BLaER1 (cell line): ENCODE results near the gene MDFIC2.

Experiments
- H3K27ac ChIP-seq: shearing (Covaris generic); formaldehyde crosslinking; 2 replicates; pipeline ENCODE4 v1.8.1; 2022
- H3K27me3 ChIP-seq: shearing (Covaris generic); formaldehyde crosslinking; 2 replicates; pipeline ENCODE4 v1.8.1; 2022
- H3K36me3 ChIP-seq: shearing (Covaris generic); formaldehyde crosslinking; 2 replicates; pipeline ENCODE4 v1.8.1; 2022
- H3K4me1 ChIP-seq: shearing (Covaris generic); formaldehyde crosslinking; 2 replicates; pipeline ENCODE4 v1.8.1; 2022
- H3K4me2 ChIP-seq: shearing (Covaris generic); formaldehyde crosslinking; 2 replicates; pipeline ENCODE4 v1.8.1; 2022
- H3K4me3 ChIP-seq: shearing (Covaris generic); formaldehyde crosslinking; 2 replicates; pipeline ENCODE4 v1.8.1; 2022
- H3K9ac ChIP-seq: shearing (Covaris generic); formaldehyde crosslinking; 2 replicates; pipeline ENCODE4 v1.8.1; 2022
- H3K9me3 ChIP-seq: shearing (Covaris generic); formaldehyde crosslinking; 2 replicates; pipeline ENCODE4 v1.8.1; 2022
- H4K20me1 ChIP-seq: shearing (Covaris generic); formaldehyde crosslinking; 2 replicates; pipeline ENCODE4 v1.8.1; 2022
- Cebpa-rat ChIP-seq: shearing (Covaris generic); IDR thresholded peaks from 2 replicates; pipeline ENCODE4 v1.8.1; 2022

MDFIC2 gene

GRCh38 chr3:70185661-70186060 lies 126.8 kb downstream of the MDFIC2 start:
- Histone ChIP-seq H3K4me2 (no peak overlapping the region), H3K4me1 (no peaks in the 10 kb centered on the region), H3K27ac (no peak overlapping the region), H3K27me3 (no peaks in the 10 kb centered on the region), H3K4me3 (no peak overlapping the region), H3K9ac (no peak overlapping the region), H4K20me1 (no peaks in the 10 kb centered on the region), H3K36me3 (no peaks in the 10 kb centered on the region), H3K9me3 (no peaks in the 10 kb centered on the region)
- no peak for TF ChIP-seq Cebpa-rat

- H3K4me3 ChIP-seq: no peak overlapping the region
- no peaks in the 10 kb centered on the region for H4K20me1 ChIP-seq
- no peaks in the 10 kb centered on the region for H3K36me3 ChIP-seq
- H3K4me1 ChIP-seq: no peaks in the 10 kb centered on the region
- no peak for TF ChIP-seq Cebpa-rat
- H3K27ac ChIP-seq: no peak overlapping the region
- no peak overlapping the region for H3K4me2 ChIP-seq
- no peaks in the 10 kb centered on the region for H3K27me3 ChIP-seq
- no peak overlapping the region for H3K9ac ChIP-seq
- H3K9me3 ChIP-seq: no peaks in the 10 kb centered on the region
These were observed 128.5 kb downstream of the MDFIC2 start for GRCh38 chr3:70183781-70184504.

GRCh38 chr3:70182166-70182565 lies 130.3 kb downstream of the MDFIC2 start:
- TF ChIP-seq Cebpa-rat: no peak
- no peaks in the 10 kb centered on the region for H4K20me1 ChIP-seq

GRCh38 chr3:70180664-70181063 lies 131.8 kb downstream of the MDFIC2 start:
- Histone ChIP-seq H4K20me1 (no peaks in the 10 kb centered on the region), H3K9me3 (no peaks in the 10 kb centered on the region), H3K4me3 (no peak overlapping the region), H3K36me3 (no peaks in the 10 kb centered on the region), H3K4me2 (no peak overlapping the region), H3K4me1 (no peaks in the 10 kb centered on the region), H3K9ac (no peak overlapping the region), H3K27ac (no peak overlapping the region), H3K27me3 (no peaks in the 10 kb centered on the region)
- TF ChIP-seq Cebpa-rat: no peak

More at GRCh38 chr3:70182166-70182565, 130.3 kb downstream of the MDFIC2 start:
- Histone ChIP-seq H3K36me3 (no peaks in the 10 kb centered on the region), H3K9me3 (no peaks in the 10 kb centered on the region), H3K27ac (no peak overlapping the region), H3K9ac (no peak overlapping the region), H3K4me2 (no peak overlapping the region), H3K4me1 (no peaks in the 10 kb centered on the region), H3K27me3 (no peaks in the 10 kb centered on the region), H3K4me3 (no peak overlapping the region)

GRCh38 chr3:70179111-70179510 lies 133.3 kb downstream of the MDFIC2 start:
- Histone ChIP-seq H3K27me3 (no peaks in the 10 kb centered on the region), H3K9me3 (no peaks in the 10 kb centered on the region), H3K36me3 (no peaks in the 10 kb centered on the region), H3K27ac (no peak overlapping the region), H3K4me1 (no peaks in the 10 kb centered on the region), H4K20me1 (no peaks in the 10 kb centered on the region), H3K4me3 (no peak overlapping the region), H3K4me2 (no peak overlapping the region), H3K9ac (no peak overlapping the region)
- TF ChIP-seq Cebpa-rat: no peak

GRCh38 chr3:70177881-70178645 lies 134.4 kb downstream of the MDFIC2 start:
- H3K36me3 ChIP-seq: no peaks in the 10 kb centered on the region
- no peaks in the 10 kb centered on the region for H3K4me1 ChIP-seq
- no peaks in the 10 kb centered on the region for H3K9me3 ChIP-seq
- no peak for TF ChIP-seq Cebpa-rat
- H3K4me3 ChIP-seq: no peak overlapping the region
- no peaks in the 10 kb centered on the region for H3K27me3 ChIP-seq
- no peak overlapping the region for H3K9ac ChIP-seq
- H4K20me1 ChIP-seq: no peaks in the 10 kb centered on the region
- H3K4me2 ChIP-seq: no peak overlapping the region
- no peak overlapping the region for H3K27ac ChIP-seq

GRCh38 chr3:70176224-70176623 lies 136.2 kb downstream of the MDFIC2 start:
- Histone ChIP-seq H3K36me3 (no peaks in the 10 kb centered on the region), H3K9me3 (no peaks in the 10 kb centered on the region), H3K27ac (no peak overlapping the region), H4K20me1 (no peaks in the 10 kb centered on the region), H3K27me3 (no peaks in the 10 kb centered on the region), H3K9ac (no peak overlapping the region), H3K4me2 (no peak overlapping the region), H3K4me3 (no peak overlapping the region), H3K4me1 (no peaks in the 10 kb centered on the region)
- no peak for TF ChIP-seq Cebpa-rat

- H3K9ac ChIP-seq: no peak overlapping the region
- no peak overlapping the region for H3K4me2 ChIP-seq
- H3K9me3 ChIP-seq: no peaks in the 10 kb centered on the region
- H3K36me3 ChIP-seq: no peaks in the 10 kb centered on the region
- no peak overlapping the region for H3K4me3 ChIP-seq
- no peaks in the 10 kb centered on the region for H3K4me1 ChIP-seq
- no peaks in the 10 kb centered on the region for H4K20me1 ChIP-seq
- H3K27me3 ChIP-seq: no peaks in the 10 kb centered on the region
- TF ChIP-seq Cebpa-rat: no peak
- no peak overlapping the region for H3K27ac ChIP-seq
These were observed 155.6 kb downstream of the MDFIC2 start for GRCh38 chr3:70156808-70157207.

- no peak for TF ChIP-seq Cebpa-rat
- no peak overlapping the region for H3K4me3 ChIP-seq
- H3K36me3 ChIP-seq: no peaks in the 10 kb centered on the region
- no peaks in the 10 kb centered on the region for H3K4me1 ChIP-seq
- no peaks in the 10 kb centered on the region for H3K9me3 ChIP-seq
- no peak overlapping the region for H3K4me2 ChIP-seq
- no peak overlapping the region for H3K9ac ChIP-seq
- H3K27ac ChIP-seq: no peak overlapping the region
- H3K27me3 ChIP-seq: no peaks in the 10 kb centered on the region
- H4K20me1 ChIP-seq: no peaks in the 10 kb centered on the region
These were observed 161.8 kb downstream of the MDFIC2 start for GRCh38 chr3:70150599-70150998.

GRCh38 chr3:70149714-70150400 lies 162.6 kb downstream of the MDFIC2 start:
- Histone ChIP-seq H4K20me1 (no peaks in the 10 kb centered on the region), H3K27me3 (no peaks in the 10 kb centered on the region), H3K27ac (no peak overlapping the region), H3K9ac (no peak overlapping the region), H3K9me3 (peaks cover 1% of the 10 kb centered on the region; the same call in 1 of the 2 replicates), H3K4me2 (no peak overlapping the region), H3K4me1 (no peaks in the 10 kb centered on the region), H3K36me3 (no peaks in the 10 kb centered on the region), H3K4me3 (no peak overlapping the region)
- TF ChIP-seq Cebpa-rat: no peak
